Natural killer cell (primary cell): ENCODE data around the gene YOD1. TPM values are rescaled to one million over a fixed set of nuclear protein-coding genes. Genes with fewer than 3 reads are reported as not detected.
A peak's percentile ranks its signal among the peaks of the same experiment; 100 is the strongest.

Experiments
- ATAC-seq, 3 donors: fragments of 150-1000 bp in 2 of 3; fragments of 200-7000 bp in 1 of 3; cut with Tn5 transposase; 1 replicate in 1 of 3; 2 replicates in 2 of 3; pipeline ENCODE4 v1.10.0; 2021; ENCODE audit warnings: mild to moderate bottlenecking in 2 of 3, moderate library complexity in 2 of 3
- DNase-seq, 2 donors: peaks; one replicate each; pipeline versions ENCODE4 v3.0.0 to v3.0.0-alpha.2; 2013 to 2021; ENCODE audit warnings: mixed read lengths in 1 of 2
- H3K27ac ChIP-seq: one replicate; pipeline ENCODE4 v1.5.1; 2013; ENCODE audit warnings: mild to moderate bottlenecking, low read length
- H3K27me3 ChIP-seq: one replicate; pipeline ENCODE4 v1.6.1; 2013; ENCODE audit warnings: low read length; ENCODE audit not compliant: control insufficient read depth, insufficient read depth
- H3K36me3 ChIP-seq: one replicate; pipeline ENCODE4 v1.6.1; 2013; ENCODE audit warnings: low read length; ENCODE audit not compliant: control insufficient read depth, insufficient read depth
- H3K4me1 ChIP-seq: one replicate; pipeline ENCODE4 v1.6.1; 2013; ENCODE audit warnings: low read length; ENCODE audit not compliant: control insufficient read depth, insufficient read depth
- H3K4me3 ChIP-seq: one replicate; pipeline ENCODE4 v1.5.1; 2013; ENCODE audit warnings: low read length
- H3K9me3 ChIP-seq: one replicate; pipeline ENCODE4 v1.6.1; 2013; ENCODE audit warnings: low read length; ENCODE audit not compliant: control insufficient read depth, insufficient read depth
- H3K27ac Mint-ChIP-seq, 2 donors: one replicate each; pipeline ENCODE4 v1.8.0; 2022; ENCODE audit warnings: mild to moderate bottlenecking in 2 of 2, mixed read lengths in 2 of 2, moderate library complexity in 1 of 2
- H3K27me3 Mint-ChIP-seq, 2 donors: one replicate each; pipeline ENCODE4 v1.8.0; 2022; ENCODE audit warnings: low read depth in 2 of 2, mixed read lengths in 2 of 2
- H3K36me3 Mint-ChIP-seq: one replicate; pipeline ENCODE4 v1.8.0; 2022; ENCODE audit warnings: mixed read lengths
- H3K4me1 Mint-ChIP-seq, 2 donors: one replicate each; pipeline ENCODE4 v1.8.0; 2022; ENCODE audit warnings: mixed read lengths in 2 of 2
- H3K4me3 Mint-ChIP-seq: one replicate; pipeline ENCODE4 v1.8.0; 2022; ENCODE audit warnings: mild to moderate bottlenecking, moderate library complexity, mixed read lengths
- H3K9me3 Mint-ChIP-seq, 2 donors: one replicate each; pipeline ENCODE4 v1.8.0; 2022; ENCODE audit warnings: mixed read lengths in 2 of 2
- CTCF ChIP-seq: fragments of 200-600 bp; IDR thresholded peaks from one replicate; pipeline ENCODE4 v1.8.0; 2022; ENCODE audit warnings: antibody characterized with exemption
- WGBS: methylation state at CpG from one replicate; pipeline ENCODE4 v1.1.7; 2013; ENCODE audit warnings: missing lambda C conversion rate; ENCODE audit not compliant: insufficient coverage; 5-methylcytosine and 5-hydroxymethylcytosine counted together
- intact Hi-C: fragments of 100-400 bp; cut with micrococcal nuclease; formaldehyde crosslinking; loops from one replicate; pipeline ENCODE4 v1.14.2; 2022
- total RNA-seq, 4 donors: library from RNA; stranded (reverse); fragments of 120-200 nt in 1 of 4; gene quantifications; one replicate each; pipeline versions ENCODE4 v1.2.3 to v1.2.4, GENCODE V29; 2013 to 2022

Gene YOD1
- total RNA-seq, 3 donors from 2014 or later (not counting 1 experiment from before 2014, with no cell fraction given), result 20.6 to 22.8 (median 21.2) TPM

- intact Hi-C loops, result loop anchor here (1.0 kb wide), 1 partner anchor 27 kb away; no protein-coding TSS in a partner anchor
- H3K27ac ChIP-seq, result no peak overlapping the region
- 60% methylated on average over 6 of the region's 6 CpGs for WGBS
- DNase-seq, result peak in 1 of 2 donors; percentile 89
- H3K4me1 Mint-ChIP-seq, result no peaks in the 10 kb centered on the region
- H3K9me3 Mint-ChIP-seq, result no peaks in the 10 kb centered on the region
- no peak overlapping the region for H3K4me3 Mint-ChIP-seq
- no peaks in the 10 kb centered on the region for H3K27me3 ChIP-seq
- no peaks in the 10 kb centered on the region for H3K9me3 ChIP-seq
- no peaks in the 10 kb centered on the region for H3K4me1 ChIP-seq
- H3K27me3 Mint-ChIP-seq, result peaks cover 8 to 11% of the 10 kb centered on the region in 2 donors
- TF ChIP-seq CTCF, result peak; percentile 89
- no peak overlapping the region for H3K27ac Mint-ChIP-seq
- H3K36me3 ChIP-seq, result no peaks in the 10 kb centered on the region
- H3K36me3 Mint-ChIP-seq, result no peaks in the 10 kb centered on the region
- peak; percentile 92 to 100 (median 98) for ATAC-seq
- H3K4me3 ChIP-seq, result no peak overlapping the region
These were observed 26.7 kb upstream of the YOD1 start for GRCh38 chr1:207077470-207078377.

GRCh38 chr1:207077012-207077411 is 26.0 kb upstream of the YOD1 start:
- TF ChIP-seq CTCF, result no peak
- Histone ChIP-seq H3K27me3 (no peaks in the 10 kb centered on the region), H3K4me3 (no peak overlapping the region), H3K27ac (no peak overlapping the region), H3K9me3 (no peaks in the 10 kb centered on the region), H3K36me3 (no peaks in the 10 kb centered on the region), H3K4me1 (peaks cover 2% of the 10 kb centered on the region)
- 100% methylated on average over 1 of the region's 1 CpG for WGBS
- H3K36me3 Mint-ChIP-seq, result no peaks in the 10 kb centered on the region
- intact Hi-C loops, result loop anchor here (1.0 kb wide), 1 partner anchor 27 kb away; no protein-coding TSS in a partner anchor
- no peaks in the 10 kb centered on the region for H3K9me3 Mint-ChIP-seq
- DNase-seq (no peak), ATAC-seq (no peak)
- peaks cover under 1 to 8% of the 10 kb centered on the region in 2 donors for H3K27me3 Mint-ChIP-seq
- no peak overlapping the region for H3K4me3 Mint-ChIP-seq
- H3K27ac Mint-ChIP-seq, result no peak overlapping the region
- H3K4me1 Mint-ChIP-seq, result no peaks in the 10 kb centered on the region

GRCh38 chr1:207076181-207076955 is 25.4 kb upstream of the YOD1 start:
- 87% methylated on average over 4 of the region's 5 CpGs for WGBS
- Mint-ChIP-seq H3K27me3 (peaks cover 0 to 7% of the 10 kb centered on the region in 2 donors), H3K4me3 (no peak overlapping the region), H3K36me3 (no peaks in the 10 kb centered on the region), H3K4me1 (peaks cover 3 to 5% of the 10 kb centered on the region in 2 donors), H3K27ac (no peak overlapping the region), H3K9me3 (no peaks in the 10 kb centered on the region)
- intact Hi-C loops, result no loop called here
- Histone ChIP-seq H3K9me3 (no peaks in the 10 kb centered on the region), H3K36me3 (no peaks in the 10 kb centered on the region), H3K27me3 (no peaks in the 10 kb centered on the region), H3K27ac (no peak overlapping the region), H3K4me3 (no peak overlapping the region), H3K4me1 (peaks cover 8% of the 10 kb centered on the region)
- ATAC-seq, result no peak
- DNase-seq, result no peak
- TF ChIP-seq CTCF, result no peak
